B cell (primary cell): ENCODE results near the gene TMEM164. TPM values are rescaled to one million over a fixed set of nuclear protein-coding genes. Genes with fewer than 3 reads are reported as not detected.

Experiments used
- ATAC-seq: fragments of 200-7000 bp; cut with Tn5 transposase; one replicate; pipeline ENCODE4 v1.10.0; 2021; ENCODE audit warnings: low read depth, mild to moderate bottlenecking, moderate number of reproducible peaks, moderate library complexity
- CTCF ChIA-PET: fragments of 350-600 bp; sonication (Branson Sonifier 250); formaldehyde crosslinking; loops from one replicate; lab custom pipeline; 2021; ENCODE audit warnings: antibody characterized with exemption, inconsistent platforms; lab: Charles Lee
- POLR2A ChIA-PET: fragments of 350-600 bp; sonication (Branson Sonifier 250); formaldehyde crosslinking; loops from one replicate; lab custom pipeline; 2021; ENCODE audit warnings: antibody characterized with exemption; lab: Charles Lee
- DNase-seq: peaks from one replicate; pipeline ENCODE4 v3.0.0; 2013
- H2AFZ ChIP-seq: 2 replicates; pipeline ENCODE4 v1.6.1; 2012; ENCODE audit warnings: mild to moderate bottlenecking, low read depth, low read length; ENCODE audit not compliant: insufficient read depth, poor library complexity, severe bottlenecking
- H3K27ac ChIP-seq, 2 donors: 1 replicate in 1 of 2; 2 replicates in 1 of 2; pipeline ENCODE4 v1.5.1; 2012 to 2013; ENCODE audit warnings: low read length in 2 of 2, mild to moderate bottlenecking in 2 of 2, moderate library complexity in 1 of 2
- H3K27me3 ChIP-seq, 4 experiments: fragments of 200-600 bp in 1 of 4; sonication (generic) in 1 of 4; replicated peaks in 1 of 4; 1 replicate in 2 of 4; 2 replicates in 2 of 4; pipeline versions ENCODE4 v1.6.1 to v1.7.0; 2013 to 2016; ENCODE audit warnings: low read length in 3 of 4, mild to moderate bottlenecking in 2 of 4, mixed read lengths in 1 of 4, moderate library complexity in 1 of 4; ENCODE audit not compliant: insufficient read depth in 4 of 4, control insufficient read depth in 3 of 4; ENCODE audit errors: control extremely low read depth in 1 of 4
- H3K36me3 ChIP-seq, 2 experiments: replicated peaks in 1 of 2; 1 replicate in 1 of 2; 2 replicates in 1 of 2; pipeline versions ENCODE4 v1.6.1 to v1.7.1; 2013; ENCODE audit warnings: low read length in 1 of 2; ENCODE audit not compliant: insufficient read depth in 2 of 2, control insufficient read depth in 1 of 2; ENCODE audit errors: control extremely low read depth in 1 of 2, extremely low read depth in 1 of 2
- H3K4me1 ChIP-seq, 2 donors: fragments of 200-600 bp in 1 of 2; sonication (generic) in 1 of 2; 1 replicate in 1 of 2; 2 replicates in 1 of 2; pipeline versions ENCODE4 v1.5.1 to v1.6.1; 2013 to 2017; ENCODE audit warnings: low read length in 2 of 2; ENCODE audit not compliant: control insufficient read depth in 2 of 2, insufficient read depth in 2 of 2
- H3K4me2 ChIP-seq: replicated peaks from 2 replicates; pipeline ENCODE3; 2012; ENCODE audit warnings: mild to moderate bottlenecking, low read depth, low read length; ENCODE audit not compliant: poor library complexity, severe bottlenecking
- H3K4me3 ChIP-seq, 5 experiments: fragments of 200-600 bp in 1 of 5; sonication (generic) in 1 of 5; 1 replicate in 3 of 5; 2 replicates in 2 of 5; pipeline versions ENCODE4 v1.5.1 to v1.7.0; 2011 to 2016; ENCODE audit warnings: low read length in 4 of 5, mild to moderate bottlenecking in 4 of 5, low read depth in 2 of 5, control low read depth in 1 of 5, moderate library complexity in 1 of 5; ENCODE audit not compliant: insufficient read depth in 1 of 5; ENCODE audit errors: control extremely low read depth in 1 of 5, extremely low read depth in 1 of 5
- H3K79me2 ChIP-seq: fragments of 200-600 bp; sonication (generic); one replicate; pipeline ENCODE4 v1.6.0; 2016; ENCODE audit warnings: low read length; ENCODE audit not compliant: control insufficient read depth, insufficient read depth
- H3K9ac ChIP-seq: fragments of 200-600 bp; sonication (generic); 2 replicates; pipeline ENCODE4 v1.6.1; 2017; ENCODE audit warnings: mild to moderate bottlenecking, low read length, moderate library complexity
- H3K9me3 ChIP-seq, 3 donors: one replicate each; pipeline versions ENCODE4 v1.6.1 to v1.7.1; 2013; ENCODE audit warnings: low read length in 2 of 3; ENCODE audit not compliant: control insufficient read depth in 2 of 3, insufficient read depth in 1 of 3; ENCODE audit errors: control extremely low read depth in 1 of 3
- H4K20me1 ChIP-seq: 2 replicates; pipeline ENCODE4 v1.6.0; 2012; ENCODE audit warnings: mild to moderate bottlenecking, low read length; ENCODE audit not compliant: insufficient read depth, control insufficient read depth, poor library complexity, severe bottlenecking
- H3K27ac Mint-ChIP-seq: one replicate; pipeline ENCODE4 v1.8.0; 2021; ENCODE audit warnings: mixed read lengths
- H3K27me3 Mint-ChIP-seq: one replicate; pipeline ENCODE4 v1.8.0; 2021; ENCODE audit warnings: mixed read lengths
- H3K4me1 Mint-ChIP-seq: one replicate; pipeline ENCODE4 v1.8.0; 2021; ENCODE audit warnings: mixed read lengths
- H3K4me3 Mint-ChIP-seq: one replicate; pipeline ENCODE4 v1.8.0; 2021; ENCODE audit warnings: mixed read lengths
- H3K9me3 Mint-ChIP-seq: one replicate; pipeline ENCODE4 v1.8.0; 2022; ENCODE audit warnings: mixed read lengths; ENCODE audit not compliant: insufficient read depth
- EZH2 ChIP-seq: IDR thresholded peaks from 2 replicates; pipeline ENCODE4 v1.6.1; 2012; ENCODE audit warnings: borderline replicate concordance, low read depth, mild to moderate bottlenecking, moderate library complexity, low read length; ENCODE audit not compliant: insufficient read depth, poor library complexity, severe bottlenecking
- WGBS: methylation state at CpG from one replicate; pipeline ENCODE4 v1.1.5; 2013; ENCODE audit warnings: missing lambda C conversion rate; ENCODE audit not compliant: insufficient coverage; 5-methylcytosine and 5-hydroxymethylcytosine counted together
- intact Hi-C: fragments of 100-400 bp; cut with micrococcal nuclease; formaldehyde crosslinking; loops from one replicate; pipeline ENCODE4 v1.10.0; 2022
- polyA plus RNA-seq: library from polyadenylated mRNA; depleted of rRNA; stranded (reverse); fragments of >200 nt; gene quantifications from 2 replicates; pipeline ENCODE4 v1.2.3, GENCODE V29; 2012
- total RNA-seq, 2 donors: library from RNA; stranded (reverse); fragments of 120-200 nt in 1 of 2; gene quantifications; 1 replicate in 1 of 2; 2 replicates in 1 of 2; pipeline versions ENCODE4 v1.2.3 to v1.2.4, GENCODE V29; 2013 to 2022
- TF ChIP-seq, protein P1 (sequence below): fragments of 200-600 bp; IDR thresholded peaks from one replicate; pipeline ENCODE4 v1.8.0; 2022; ENCODE audit warnings: antibody characterized with exemption, mild to moderate bottlenecking

Gene TMEM164
- total and polyA plus RNA-seq, 2 donors (not counting 1 experiment from before 2014, with no cell fraction given), result 9.4 to 26.6 TPM

DNA sequence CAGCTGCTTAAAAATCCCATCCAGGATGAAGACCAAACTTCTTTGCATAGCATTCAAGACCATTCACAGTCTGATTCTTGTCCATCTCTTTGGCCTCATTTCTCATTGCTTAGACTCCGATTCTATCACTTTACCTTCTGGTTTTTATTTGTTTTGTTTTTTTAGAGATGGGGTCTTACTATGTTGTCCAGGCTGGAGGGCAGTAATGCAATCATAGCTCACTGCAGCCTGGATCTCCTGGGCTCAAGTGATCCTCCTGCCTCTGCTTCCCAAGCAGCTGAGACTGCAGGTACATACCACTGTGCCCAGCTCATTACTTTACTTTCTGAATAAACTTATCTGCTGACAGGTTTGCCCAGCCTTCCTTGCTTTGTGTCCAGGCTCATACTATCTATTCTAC, 152.8 kb downstream of the TMEM164 start:
- ATAC-seq (no peak), DNase-seq (no peak)
- Histone ChIP-seq H3K9ac (no peak overlapping the region), H3K36me3 (peaks cover 0 to 2% of the 10 kb centered on the region in 2 experiments), H3K9me3 (no peaks in the 10 kb centered on the region), H3K27ac (no peak overlapping the region), H3K4me1 (peaks cover 0 to 12% of the 10 kb centered on the region in 2 donors), H2AFZ (no peak overlapping the region), H3K4me3 (no peak overlapping the region), H3K79me2 (no peaks in the 10 kb centered on the region), H3K4me2 (no peak overlapping the region), H3K27me3 (no peaks in the 10 kb centered on the region), H4K20me1 (no peaks in the 10 kb centered on the region)
- peaks cover 12% of the 10 kb centered on the region for H3K4me1 Mint-ChIP-seq
- POLR2A ChIA-PET, result no interaction called here
- intact Hi-C loops, result loop anchor here (1.0 to 5.0 kb wide), 3 partner anchors 253 to 692 kb away; no protein-coding TSS in a partner anchor
- no peaks in the 10 kb centered on the region for H3K27me3 Mint-ChIP-seq
- CTCF ChIA-PET, result interaction anchor here (1.2 to 28.8 kb wide), 4 partner anchors 9 to 691 kb away, joined by 3 to 721 read pairs (median 40); no protein-coding TSS in a partner anchor
- no peaks in the 10 kb centered on the region for H3K9me3 Mint-ChIP-seq
- no peak overlapping the region for H3K4me3 Mint-ChIP-seq
- no CpG with 5 or more reads among the region's 1 CpG for WGBS
- TF ChIP-seq EZH2, result no peak
- TF ChIP-seq, protein P1, sequence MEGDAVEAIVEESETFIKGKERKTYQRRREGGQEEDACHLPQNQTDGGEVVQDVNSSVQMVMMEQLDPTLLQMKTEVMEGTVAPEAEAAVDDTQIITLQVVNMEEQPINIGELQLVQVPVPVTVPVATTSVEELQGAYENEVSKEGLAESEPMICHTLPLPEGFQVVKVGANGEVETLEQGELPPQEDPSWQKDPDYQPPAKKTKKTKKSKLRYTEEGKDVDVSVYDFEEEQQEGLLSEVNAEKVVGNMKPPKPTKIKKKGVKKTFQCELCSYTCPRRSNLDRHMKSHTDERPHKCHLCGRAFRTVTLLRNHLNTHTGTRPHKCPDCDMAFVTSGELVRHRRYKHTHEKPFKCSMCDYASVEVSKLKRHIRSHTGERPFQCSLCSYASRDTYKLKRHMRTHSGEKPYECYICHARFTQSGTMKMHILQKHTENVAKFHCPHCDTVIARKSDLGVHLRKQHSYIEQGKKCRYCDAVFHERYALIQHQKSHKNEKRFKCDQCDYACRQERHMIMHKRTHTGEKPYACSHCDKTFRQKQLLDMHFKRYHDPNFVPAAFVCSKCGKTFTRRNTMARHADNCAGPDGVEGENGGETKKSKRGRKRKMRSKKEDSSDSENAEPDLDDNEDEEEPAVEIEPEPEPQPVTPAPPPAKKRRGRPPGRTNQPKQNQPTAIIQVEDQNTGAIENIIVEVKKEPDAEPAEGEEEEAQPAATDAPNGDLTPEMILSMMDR, result no peak
- no peak overlapping the region for H3K27ac Mint-ChIP-seq

DNA sequence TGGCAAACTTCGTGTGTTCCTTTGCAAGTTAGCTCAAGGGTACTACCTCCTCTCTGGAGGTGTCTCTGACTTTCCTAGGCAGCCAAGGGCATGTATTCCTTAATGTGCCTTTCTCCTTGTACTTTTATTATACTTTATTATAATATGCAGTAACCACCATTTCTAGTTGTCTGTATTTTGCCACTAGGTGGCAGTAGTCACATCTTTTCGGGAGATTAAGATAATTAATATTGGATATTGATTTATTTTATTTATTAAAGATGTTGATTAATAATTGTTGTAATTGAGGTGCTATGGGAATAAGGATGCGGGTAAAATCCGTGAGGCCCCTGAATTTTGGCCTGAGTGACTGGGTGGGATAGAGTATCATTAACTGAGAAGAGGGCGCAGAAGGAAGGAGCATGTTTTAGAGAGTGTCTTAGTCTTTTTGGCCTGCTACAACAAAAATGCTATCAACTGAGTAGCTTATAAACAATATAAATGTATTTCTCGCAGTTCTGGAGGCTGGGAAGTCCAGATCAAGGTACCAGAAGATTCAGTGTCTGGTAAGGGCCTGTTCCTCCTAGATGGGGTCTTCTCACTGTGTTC, 153.3 kb downstream of the TMEM164 start:
- no peaks in the 10 kb centered on the region for H3K79me2 ChIP-seq
- no peak overlapping the region for H3K4me3 ChIP-seq
- no peak overlapping the region for H3K27ac ChIP-seq
- Mint-ChIP-seq H3K9me3 (no peaks in the 10 kb centered on the region), H3K27me3 (no peaks in the 10 kb centered on the region), H3K4me1 (peaks cover 12% of the 10 kb centered on the region), H3K27ac (no peak overlapping the region), H3K4me3 (no peak overlapping the region)
- ATAC-seq (no peak), DNase-seq (peak; percentile 32)
- no CpG with 5 or more reads among the region's 6 CpGs for WGBS
- CTCF ChIA-PET, result interaction anchor here (1.2 to 28.8 kb wide), 4 partner anchors 9 to 691 kb away, joined by 3 to 721 read pairs (median 40); no protein-coding TSS in a partner anchor
- no peak overlapping the region for H2AFZ ChIP-seq
- intact Hi-C loops, result loop anchor here (1.0 to 5.0 kb wide), 3 partner anchors 252 to 691 kb away; no protein-coding TSS in a partner anchor
- peaks cover 0 to 12% of the 10 kb centered on the region in 2 donors for H3K4me1 ChIP-seq
- H3K9me3 ChIP-seq, result no peaks in the 10 kb centered on the region
- H3K9ac ChIP-seq, result no peak overlapping the region
- H3K4me2 ChIP-seq, result no peak overlapping the region
- no peaks in the 10 kb centered on the region for H4K20me1 ChIP-seq
- peaks cover 0 to 2% of the 10 kb centered on the region in 2 experiments for H3K36me3 ChIP-seq
- TF ChIP-seq, protein P1, result peak; percentile 71
- TF ChIP-seq EZH2, result no peak
- H3K27me3 ChIP-seq, result no peaks in the 10 kb centered on the region
- POLR2A ChIA-PET, result no interaction called here
